PFSK-1 (cell line): ENCODE data around the gene SMIM7.

Experiments used
- FOXP2 ChIP-seq: optimal IDR thresholded peaks from 2 replicates; pipeline ENCODE3; 2011; ENCODE audit warnings: borderline replicate concordance, control low read depth, inconsistent platforms; ENCODE audit not compliant: insufficient read depth; ENCODE audit errors: extremely low read length, extremely low read depth
- POLR2AphosphoS5 ChIP-seq: IDR thresholded peaks from 2 replicates; pipeline ENCODE4 v1.6.1; 2012; ENCODE audit warnings: low read depth, mild to moderate bottlenecking, control low read depth, low read length, moderate library complexity
- REST ChIP-seq, 2 experiments: IDR thresholded peaks; 2 replicates each; pipeline versions ENCODE4 v1.6.1 to v1.8.0; 2011 to 2012; ENCODE audit warnings: low read depth in 2 of 2, low read length in 2 of 2, control low read depth in 1 of 2, inconsistent platforms in 1 of 2, mild to moderate bottlenecking in 1 of 2, moderate library complexity in 1 of 2; ENCODE audit not compliant: insufficient read depth in 1 of 2
- SIN3A ChIP-seq: IDR thresholded peaks from 2 replicates; pipeline ENCODE4 v1.6.1; 2012; ENCODE audit warnings: mild to moderate bottlenecking, low read length, moderate library complexity, borderline replicate concordance; ENCODE audit not compliant: insufficient read depth
- TAF1 ChIP-seq: IDR thresholded peaks from 2 replicates; pipeline ENCODE4 v1.6.1; 2012; ENCODE audit warnings: low read length, control low read depth, borderline replicate concordance; ENCODE audit not compliant: insufficient read depth

- TF ChIP-seq POLR2AphosphoS5 (no peak), REST (IDR thresholded peaks at IDR 0.05; ENCODE audit: insufficient read depth in 1 of 2, low read depth in 2 of 2, low read length in 2 of 2) (no peak), TAF1 (no peak), SIN3A (no peak), FOXP2 (no peak)
Observed at GRCh38 chr19:16612636-16613035, 47.3 kb downstream of the SMIM7 start.
